ENCODE data around the gene ATP6V1F.
"Not testable (repeated sequence)": the region's sequence is repeated elsewhere in the genome, so short reads cannot be mapped to it uniquely, and the experiment has no call there.

The ATP6V1F gene

GRCh38 chr7:128900237-128900636, 37.6 kb downstream of the ATP6V1F start:
- DNase-seq (ENCODE audit: low read depth, low spot score), result no peak

GRCh38 chr7:128902761-128903585, 40.3 kb downstream of the ATP6V1F start:
- no peak for DNase-seq (ENCODE audit: low read depth, low spot score)

- DNase-seq (ENCODE audit: low read depth, low spot score), result no peak
Measured at GRCh38 chr7:128903621-128904361, 41.1 kb downstream of the ATP6V1F start.

- no peak for DNase-seq (ENCODE audit: low read depth, low spot score)
Measured at GRCh38 chr7:128904381-128905197, 41.9 kb downstream of the ATP6V1F start.

- DNase-seq (ENCODE audit: low read depth, low spot score), result no peak
Measured at GRCh38 chr7:128906001-128906765, 43.5 kb downstream of the ATP6V1F start.

- no peak for DNase-seq (ENCODE audit: low read depth, low spot score)
Measured at GRCh38 chr7:128906766-128907559, 44.3 kb downstream of the ATP6V1F start.

- no peak for DNase-seq (ENCODE audit: low read depth, low spot score)
Measured at GRCh38 chr7:128908750-128909624, 46.3 kb downstream of the ATP6V1F start.

- no peak for DNase-seq (ENCODE audit: low read depth, low spot score)
Measured at GRCh38 chr7:128909625-128910568, 47.2 kb downstream of the ATP6V1F start.

GRCh38 chr7:128910569-128910945, 47.9 kb downstream of the ATP6V1F start, which contains the start of gene KCP:
TSS of gene KCP (minus strand) at chr7:128910709. CDS start at chr7:128910676, 33 bp downstream.
- no peak for DNase-seq (ENCODE audit: low read depth, low spot score)

- DNase-seq (ENCODE audit: low read depth, low spot score), result no peak
Measured at GRCh38 chr7:128911423-128912031, 48.9 kb downstream of the ATP6V1F start.

GRCh38 chr7:128912281-128912680, 49.6 kb downstream of the ATP6V1F start:
- no peak for DNase-seq (ENCODE audit: low read depth, low spot score)

GRCh38 chr7:128912709-128913495, 50.2 kb downstream of the ATP6V1F start:
- DNase-seq (ENCODE audit: low read depth, low spot score), result not testable (repeated sequence)

- DNase-seq (ENCODE audit: low read depth, low spot score), result no peak
Measured at GRCh38 chr7:128913870-128914565, 51.4 kb downstream of the ATP6V1F start.

GRCh38 chr7:128914566-128915151, 52.0 kb downstream of the ATP6V1F start:
- no peak for DNase-seq (ENCODE audit: low read depth, low spot score)

GRCh38 chr7:128915271-128915819, 52.7 kb downstream of the ATP6V1F start:
- no peak for DNase-seq (ENCODE audit: low read depth, low spot score)
